HCT116 (cell line): ENCODE data around the gene CFI.

Experiments
- CEBPB ChIP-seq: IDR thresholded peaks from 2 replicates; pipeline ENCODE4 v1.6.1; 2012; ENCODE audit warnings: low read depth
- EZH2 ChIP-seq: fragments of 200-600 bp; sonication (generic); IDR thresholded peaks from 2 replicates; pipeline ENCODE4 v1.6.1; 2017; ENCODE audit warnings: antibody characterized with exemption, mixed run types
- EZH2phosphoT487 ChIP-seq: fragments of 200-600 bp; IDR thresholded peaks from 2 replicates; pipeline ENCODE4 v1.6.1; 2018; ENCODE audit warnings: antibody characterized with exemption, borderline replicate concordance
- JUND ChIP-seq: IDR thresholded peaks from 2 replicates; pipeline ENCODE4 v1.6.1; 2012
- MAX ChIP-seq: IDR thresholded peaks from 2 replicates; pipeline ENCODE4 v1.6.1; 2012
- POLR2A ChIP-seq: IDR thresholded peaks from 2 replicates; pipeline ENCODE4 v1.7.0; 2011; ENCODE audit warnings: borderline replicate concordance; ENCODE audit not compliant: insufficient read depth, insufficient read length; ENCODE audit errors: extremely low read depth
- REST ChIP-seq: IDR thresholded peaks from 2 replicates; pipeline ENCODE4 v1.6.1; 2012; ENCODE audit warnings: low read depth
- TCF7L2 ChIP-seq: IDR thresholded peaks from 2 replicates; pipeline ENCODE4 v1.7.0; 2011; ENCODE audit warnings: borderline replicate concordance, inconsistent platforms; ENCODE audit not compliant: insufficient read depth, insufficient read length; ENCODE audit errors: extremely low read depth
- TF ChIP-seq, protein P1 (sequence below), 3 experiments: fragments of 200-600 bp in 1 of 3; sonication (generic) in 1 of 3; IDR thresholded peaks in 2 of 3; conservative IDR thresholded peaks in 1 of 3; 2 replicates each; pipeline ENCODE4 v1.5.1; 2012 to 2017; ENCODE audit warnings: low read depth in 2 of 3, low read length in 2 of 3, antibody characterized with exemption in 1 of 3, borderline replicate concordance in 1 of 3, control low read depth in 1 of 3, mild to moderate bottlenecking in 1 of 3, mixed read lengths in 1 of 3, mixed run types in 1 of 3, moderate library complexity in 1 of 3; ENCODE audit not compliant: insufficient read depth in 1 of 3
- TF ChIP-seq, protein P2 (sequence below): IDR thresholded peaks from 2 replicates; pipeline ENCODE4 v1.6.1; 2011; ENCODE audit warnings: mild to moderate bottlenecking, low read length, moderate library complexity; ENCODE audit not compliant: insufficient replicate concordance; ENCODE audit errors: extremely low read depth

DNA sequence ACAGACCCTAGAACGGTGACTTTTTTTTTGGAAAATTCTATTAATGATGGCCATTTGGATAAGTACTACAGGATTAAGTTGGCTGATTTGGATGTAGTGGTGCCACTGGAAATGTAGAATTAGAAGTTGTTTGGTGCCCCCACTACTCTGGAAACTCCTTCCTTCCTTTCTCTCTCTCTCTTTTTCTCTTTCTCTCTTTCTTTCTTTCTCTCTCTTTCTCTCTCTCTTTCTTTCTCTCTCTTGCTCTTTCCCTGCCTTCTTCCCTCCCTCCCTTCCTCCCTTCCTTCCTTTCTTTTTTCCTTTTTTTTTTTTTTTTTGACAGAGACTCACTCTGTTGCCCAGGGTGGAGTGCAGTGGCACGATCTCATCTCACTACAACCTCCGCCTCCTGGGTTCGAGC lies 16.5 kb upstream of the CFI start:
- TF ChIP-seq EZH2phosphoT487 (no peak), EZH2 (no peak), TCF7L2 (no peak), JUND (no peak), MAX (no peak), REST (no peak), CEBPB (no peak), POLR2A (no peak)
- TF ChIP-seq, protein P1, sequence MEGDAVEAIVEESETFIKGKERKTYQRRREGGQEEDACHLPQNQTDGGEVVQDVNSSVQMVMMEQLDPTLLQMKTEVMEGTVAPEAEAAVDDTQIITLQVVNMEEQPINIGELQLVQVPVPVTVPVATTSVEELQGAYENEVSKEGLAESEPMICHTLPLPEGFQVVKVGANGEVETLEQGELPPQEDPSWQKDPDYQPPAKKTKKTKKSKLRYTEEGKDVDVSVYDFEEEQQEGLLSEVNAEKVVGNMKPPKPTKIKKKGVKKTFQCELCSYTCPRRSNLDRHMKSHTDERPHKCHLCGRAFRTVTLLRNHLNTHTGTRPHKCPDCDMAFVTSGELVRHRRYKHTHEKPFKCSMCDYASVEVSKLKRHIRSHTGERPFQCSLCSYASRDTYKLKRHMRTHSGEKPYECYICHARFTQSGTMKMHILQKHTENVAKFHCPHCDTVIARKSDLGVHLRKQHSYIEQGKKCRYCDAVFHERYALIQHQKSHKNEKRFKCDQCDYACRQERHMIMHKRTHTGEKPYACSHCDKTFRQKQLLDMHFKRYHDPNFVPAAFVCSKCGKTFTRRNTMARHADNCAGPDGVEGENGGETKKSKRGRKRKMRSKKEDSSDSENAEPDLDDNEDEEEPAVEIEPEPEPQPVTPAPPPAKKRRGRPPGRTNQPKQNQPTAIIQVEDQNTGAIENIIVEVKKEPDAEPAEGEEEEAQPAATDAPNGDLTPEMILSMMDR (IDR thresholded peaks at IDR 0.05 in 2 of 3, conservative IDR thresholded peaks at IDR 0.05 in 1 of 3; ENCODE audit: borderline replicate concordance in 1 of 3, insufficient read depth in 1 of 3, low read depth in 2 of 3, low read length in 2 of 3): no peak
- TF ChIP-seq, protein P2, sequence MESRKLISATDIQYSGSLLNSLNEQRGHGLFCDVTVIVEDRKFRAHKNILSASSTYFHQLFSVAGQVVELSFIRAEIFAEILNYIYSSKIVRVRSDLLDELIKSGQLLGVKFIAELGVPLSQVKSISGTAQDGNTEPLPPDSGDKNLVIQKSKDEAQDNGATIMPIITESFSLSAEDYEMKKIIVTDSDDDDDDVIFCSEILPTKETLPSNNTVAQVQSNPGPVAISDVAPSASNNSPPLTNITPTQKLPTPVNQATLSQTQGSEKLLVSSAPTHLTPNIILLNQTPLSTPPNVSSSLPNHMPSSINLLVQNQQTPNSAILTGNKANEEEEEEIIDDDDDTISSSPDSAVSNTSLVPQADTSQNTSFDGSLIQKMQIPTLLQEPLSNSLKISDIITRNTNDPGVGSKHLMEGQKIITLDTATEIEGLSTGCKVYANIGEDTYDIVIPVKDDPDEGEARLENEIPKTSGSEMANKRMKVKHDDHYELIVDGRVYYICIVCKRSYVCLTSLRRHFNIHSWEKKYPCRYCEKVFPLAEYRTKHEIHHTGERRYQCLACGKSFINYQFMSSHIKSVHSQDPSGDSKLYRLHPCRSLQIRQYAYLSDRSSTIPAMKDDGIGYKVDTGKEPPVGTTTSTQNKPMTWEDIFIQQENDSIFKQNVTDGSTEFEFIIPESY: no peak
